GM12891 (cell line): ENCODE results near the gene MYBPC2.

Source experiments
- DNase-seq: peaks from one replicate; pipeline ENCODE4 v3.0.0; 2011; ENCODE audit warnings: low spot score; ENCODE audit not compliant: insufficient read length
- FAIRE-seq: peaks from 2 replicates; lab custom pipeline; 2011; peaks lifted over from hg19 to GRCh38; lab: Jason Lieb, UNC
- PAX5 ChIP-seq: IDR thresholded peaks from 2 replicates; pipeline ENCODE4 v1.6.1; 2011; ENCODE audit warnings: low read length, moderate library complexity, mild to moderate bottlenecking; ENCODE audit not compliant: insufficient read depth, severe bottlenecking
- POLR2A ChIP-seq: IDR thresholded peaks from 2 replicates; pipeline ENCODE4 v1.6.1; 2011; ENCODE audit warnings: low read depth, low read length, control low read depth
- POLR2AphosphoS5 ChIP-seq: IDR thresholded peaks from 2 replicates; pipeline ENCODE4 v1.6.1; 2011; ENCODE audit warnings: low read depth, low read length, control low read depth
- POU2F2 ChIP-seq: IDR thresholded peaks from 2 replicates; pipeline ENCODE4 v1.6.1; 2011; ENCODE audit warnings: low read depth, mild to moderate bottlenecking, control low read depth, low read length, moderate library complexity
- SPI1 ChIP-seq: IDR thresholded peaks from 2 replicates; pipeline ENCODE4 v1.6.1; 2011; ENCODE audit warnings: low read depth, low read length, control low read depth
- TAF1 ChIP-seq: IDR thresholded peaks from 2 replicates; pipeline ENCODE4 v1.6.1; 2011; ENCODE audit warnings: low read depth, low read length, control low read depth

Gene MYBPC2

GRCh38 chr19:50412419-50412818 lies 20.3 kb upstream of the MYBPC2 start:
- no peak for DNase-seq
- no peak for FAIRE-seq
- TF ChIP-seq POLR2A, result no peak
- no peak for TF ChIP-seq POU2F2
- TF ChIP-seq PAX5, result no peak
- TF ChIP-seq SPI1, result no peak
- TF ChIP-seq POLR2AphosphoS5, result no peak
- no peak for TF ChIP-seq TAF1

DNA sequence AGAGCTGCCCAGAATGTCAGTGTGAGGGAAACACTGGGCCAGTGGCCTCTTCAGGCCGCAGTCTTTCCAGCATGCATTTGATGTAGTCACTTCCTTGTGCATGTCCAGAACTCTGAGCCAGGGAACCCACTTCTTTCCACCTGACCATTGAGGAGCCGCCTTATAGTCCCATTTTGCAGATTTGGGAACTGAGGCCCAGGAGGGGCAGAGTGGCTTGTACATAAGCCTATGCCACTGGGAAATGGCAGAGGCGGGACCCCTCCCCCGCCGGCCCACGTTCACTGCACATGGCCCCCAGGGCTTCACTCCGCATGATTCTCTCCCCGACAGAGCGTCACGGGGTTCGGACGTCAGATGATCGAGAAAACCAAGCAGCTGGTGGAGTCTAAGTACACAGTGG lies 19.6 kb upstream of the MYBPC2 start:
- TF ChIP-seq POU2F2, result no peak
- TF ChIP-seq POLR2AphosphoS5, result no peak
- no peak for TF ChIP-seq POLR2A
- DNase-seq (no peak), FAIRE-seq (no peak)

DNA sequence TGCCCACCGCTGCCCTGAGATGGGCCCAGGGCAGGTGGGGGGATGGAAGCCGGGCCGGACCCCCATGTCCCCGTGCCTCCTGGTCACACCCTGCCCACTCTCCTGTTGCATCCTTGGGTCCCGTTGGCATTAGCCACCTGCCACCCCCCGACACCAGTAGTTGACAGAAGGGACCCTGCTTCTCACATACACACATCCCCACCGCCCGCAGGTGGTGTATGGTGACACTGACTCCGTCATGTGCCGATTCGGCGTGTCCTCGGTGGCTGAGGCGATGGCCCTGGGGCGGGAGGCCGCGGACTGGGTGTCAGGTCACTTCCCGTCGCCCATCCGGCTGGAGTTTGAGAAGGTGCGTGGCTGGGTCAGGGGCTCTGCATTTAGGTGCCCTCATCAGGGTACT lies 19.2 kb upstream of the MYBPC2 start:
- FAIRE-seq, result no peak

GRCh38 chr19:50414864-50415660 lies 17.6 kb upstream of the MYBPC2 start:
- peak; percentile 98 for FAIRE-seq
- TF ChIP-seq PAX5 (peak; percentile 43), POU2F2 (no peak), SPI1 (no peak), POLR2AphosphoS5 (0 out of 2 replicates have a peak, but pooled peaks have one; percentile 12), TAF1 (no peak), POLR2A (no peak)
- DNase-seq, result peak; percentile 94

More for the DNA sequence above, 19.2 kb upstream of the MYBPC2 start:
- DNase-seq, result no peak
- TF ChIP-seq POU2F2 (no peak), TAF1 (no peak), POLR2A (no peak), PAX5 (no peak), SPI1 (no peak), POLR2AphosphoS5 (no peak)

DNA sequence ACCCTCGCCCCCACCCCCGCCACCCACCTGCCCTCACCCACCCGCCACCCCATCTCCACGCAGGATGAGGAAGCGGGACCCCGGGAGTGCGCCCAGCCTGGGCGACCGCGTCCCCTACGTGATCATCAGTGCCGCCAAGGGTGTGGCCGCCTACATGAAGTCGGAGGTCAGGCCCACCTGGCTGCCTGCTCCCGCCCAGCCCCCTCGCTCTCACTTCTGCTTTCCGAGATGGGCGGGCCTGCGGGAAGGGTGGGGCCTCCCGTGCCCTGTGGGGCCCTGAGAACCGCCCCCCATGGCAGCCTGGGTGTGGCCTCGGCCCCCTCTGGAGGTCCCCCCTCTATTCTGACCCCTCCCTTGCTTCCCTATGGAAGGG lies 17.0 kb upstream of the MYBPC2 start:
- TF ChIP-seq SPI1 (peak; percentile 99), TAF1 (0 out of 2 replicates have a peak, but pooled peaks have one; percentile 23), POU2F2 (no peak), PAX5 (no peak)
- DNase-seq (peak; percentile 95), FAIRE-seq (no peak)

GRCh38 chr19:50416034-50416977 lies 16.4 kb upstream of the MYBPC2 start:
- DNase-seq (no peak), FAIRE-seq (peak; percentile 38)
- TF ChIP-seq SPI1, result no peak
- TF ChIP-seq POU2F2, result no peak
- TF ChIP-seq PAX5, result no peak
- no peak for TF ChIP-seq POLR2A
- TF ChIP-seq POLR2AphosphoS5, result no peak
- no peak for TF ChIP-seq TAF1

GRCh38 chr19:50417111-50418081 lies 15.3 kb upstream of the MYBPC2 start:
- TF ChIP-seq POLR2AphosphoS5, result no peak
- TF ChIP-seq POU2F2, result no peak
- DNase-seq (no peak), FAIRE-seq (peak; percentile 71)

GRCh38 chr19:50418176-50419021 lies 14.3 kb upstream of the MYBPC2 start, which contains the start of gene SPIB:
SPIB (plus strand) TSS chr19:50418938; CDS start chr19:50418963, 25 bp downstream.
- peak; percentile 51 for FAIRE-seq
- no peak for DNase-seq
- no peak for TF ChIP-seq POU2F2
- no peak for TF ChIP-seq SPI1
- peak; percentile 79 for TF ChIP-seq POLR2AphosphoS5
- peak; percentile 82 for TF ChIP-seq POLR2A
- TF ChIP-seq PAX5, result no peak
- TF ChIP-seq TAF1, result 0 out of 2 replicates have a peak, but pooled peaks have one; percentile 36
